GM12878 (cell line): ENCODE measurements around the gene COL17A1. TPM values are rescaled to one million over a fixed set of nuclear protein-coding genes. Genes with fewer than 3 reads are reported as not detected.

Source experiments
- ATAC-seq: fragments of 200-7000 bp; cut with Tn5 transposase; 3 replicates; pipeline ENCODE4 v1.9.1; 2020; ENCODE audit warnings: mild to moderate bottlenecking, moderate library complexity
- BruUV-seq: library from RNA; stranded (reverse); fragments of 400-500 nt; replicated peaks from 2 replicates; lab custom pipeline; 2021; lab: Mats Ljungman, UMichigan
- CTCF ChIA-PET: fragments of 300-600 bp; sonication (Branson Sonifier 250); formaldehyde crosslinking; extraction: SDS; loops from one replicate; lab custom pipeline; 2021; ENCODE audit warnings: inconsistent platforms; lab: Yijun Ruan, JAX
- POLR2A ChIA-PET: fragments of 350-600 bp; formaldehyde crosslinking; extraction: SDS; loops from one replicate; lab custom pipeline; 2021; ENCODE audit warnings: inconsistent platforms; lab: Charles Lee
- RAD21 ChIA-PET: fragments of 300-600 bp; sonication (Branson Sonifier 250); formaldehyde crosslinking; loops from one replicate; lab custom pipeline; 2023; ENCODE audit warnings: antibody characterized with exemption; ENCODE audit not compliant: unreplicated experiment; lab: Charles Lee
- SMC1A ChIA-PET: fragments of 300-600 bp; sonication (Branson Sonifier 250); formaldehyde crosslinking; loops from one replicate; lab custom pipeline; 2023; ENCODE audit not compliant: unreplicated experiment, uncharacterized antibody; lab: Charles Lee
- DNase-seq: peaks from one replicate; pipeline ENCODE4 v3.0.0-alpha.2; 2011; ENCODE audit warnings: low read depth, low spot score
- FAIRE-seq: peaks from 3 replicates; lab custom pipeline; 2011; peaks lifted over from hg19 to GRCh38; lab: Jason Lieb, UNC
- H2AFZ ChIP-seq: 2 replicates; pipeline ENCODE4 v1.6.0; 2011; ENCODE audit warnings: low read depth, low read length, control low read depth; ENCODE audit not compliant: control insufficient read depth
- H3K27ac ChIP-seq: 2 replicates; pipeline ENCODE4 v1.5.1; 2011; ENCODE audit warnings: control low read depth; ENCODE audit not compliant: control insufficient read depth, insufficient read depth
- H3K27me3 ChIP-seq, 2 experiments: replicated peaks in 1 of 2; 2 replicates each; pipeline versions ENCODE4 v1.6.0 to v1.6.1; 2011; ENCODE audit warnings: low read length in 1 of 2; ENCODE audit not compliant: control insufficient read depth in 2 of 2, insufficient read depth in 2 of 2
- H3K36me3 ChIP-seq, 2 experiments: 2 replicates each; pipeline ENCODE4 v1.5.1; 2011; ENCODE audit warnings: low read length in 1 of 2; ENCODE audit not compliant: control insufficient read depth in 2 of 2, insufficient read depth in 2 of 2
- H3K4me1 ChIP-seq: 2 replicates; pipeline ENCODE4 v1.6.1; 2011; ENCODE audit warnings: mild to moderate bottlenecking, low read length, moderate library complexity, mixed read lengths; ENCODE audit not compliant: control insufficient read depth, insufficient read depth
- H3K4me2 ChIP-seq: 2 replicates; pipeline ENCODE4 v1.6.0; 2011; ENCODE audit warnings: control low read depth; ENCODE audit not compliant: control insufficient read depth, insufficient read depth
- H3K4me3 ChIP-seq: fragments of 200-600 bp; sonication (generic); 2 replicates; pipeline ENCODE4 v1.5.1; 2016
- H3K79me2 ChIP-seq: 2 replicates; pipeline ENCODE4 v1.6.0; 2011; ENCODE audit warnings: low read length; ENCODE audit not compliant: control insufficient read depth, insufficient read depth
- H3K9ac ChIP-seq: 2 replicates; pipeline ENCODE4 v1.8.0; 2011; ENCODE audit warnings: low read length, control low read depth, mixed read lengths; ENCODE audit not compliant: control insufficient read depth, insufficient read depth
- H3K9me3 ChIP-seq: replicated peaks from 3 replicates; pipeline ENCODE4 v1.5.1; 2011; ENCODE audit warnings: mild to moderate bottlenecking, low read length; ENCODE audit not compliant: control insufficient read depth, insufficient read depth
- H4K20me1 ChIP-seq: 2 replicates; pipeline ENCODE4 v1.6.0; 2011; ENCODE audit not compliant: control insufficient read depth, insufficient read depth
- CHD1 ChIP-seq: IDR thresholded peaks from 2 replicates; pipeline ENCODE4 v1.6.1; 2012; ENCODE audit warnings: low read depth, low read length, improper control_type of control experiment
- NFIC ChIP-seq: IDR thresholded peaks from 2 replicates; pipeline ENCODE4 v1.6.1; 2012; ENCODE audit warnings: low read depth, mild to moderate bottlenecking, inconsistent platforms, low read length, moderate library complexity
- RCOR1 ChIP-seq: conservative IDR thresholded peaks from 2 replicates; pipeline ENCODE4 v1.6.1; 2012; ENCODE audit warnings: low read depth, low read length, improper control_type of control experiment
- TBL1XR1 ChIP-seq: IDR thresholded peaks from 2 replicates; pipeline ENCODE4 v1.6.1; 2012; ENCODE audit warnings: low read depth, low read length, improper control_type of control experiment
- WGBS: methylation state at CpG from one replicate; pipeline ENCODE4 v1.1.6; 2016; ENCODE audit warnings: low lambda C conversion rate; ENCODE audit not compliant: insufficient replicate concordance, insufficient coverage; ENCODE audit errors: missing lambda C conversion rate; 5-methylcytosine and 5-hydroxymethylcytosine counted together
- in situ Hi-C: fragments of 300-500 bp; cut with MboI; formaldehyde crosslinking; loops from 9 replicates; pipeline ENCODE4 v1.14.3; 2018; ENCODE audit warnings: mixed read lengths
- intact Hi-C: fragments of 100-400 bp; cut with micrococcal nuclease; formaldehyde crosslinking; loops from one replicate; pipeline ENCODE4 v1.14.2; 2022; ENCODE audit not compliant: unreplicated experiment
- polyA plus RNA-seq, 11 experiments: library from polyadenylated mRNA; depleted of rRNA in 4 of 11; unstranded in 6 of 11; stranded (reverse) in 5 of 11; fragments of >200 nt; fragmentation: Nextera tagmentation in 4 of 11; fragmentation: Illumina TruSeq in 1 of 11; extraction: Ambion mirVana in 4 of 11; extraction: Trizol in 1 of 11; gene quantifications; 1 replicate in 1 of 11; 2 replicates in 10 of 11; pipeline versions ENCODE4 v1.2.1 to v1.2.3, GENCODE V29; 2011 to 2016; ENCODE audit warnings: inconsistent platforms in 2 of 11, missing spikeins in 2 of 11, low read depth in 1 of 11
- total RNA-seq, 4 experiments: library from RNA; depleted of rRNA in 3 of 4; stranded (reverse); fragments of >200 nt in 3 of 4; fragmentation: Illumina TruSeq in 1 of 4; extraction: Trizol in 1 of 4; gene quantifications; 2 replicates each; pipeline versions ENCODE4 v1.2.1 to v1.2.3, GENCODE V29; 2013 to 2021

Gene COL17A1
- total and polyA plus RNA-seq, 10 of the 15 experiments (the other 5 are each of a cell fraction or from before 2014, with no cell fraction given) = 0.08 to 0.22 TPM; not detected in 8

- intact Hi-C loops = no loop called here
- RAD21 ChIA-PET = no interaction called here
- H3K4me2 ChIP-seq = no peak overlapping the region
- SMC1A ChIA-PET = no interaction called here
- H3K9me3 ChIP-seq = no peaks in the 10 kb centered on the region
- H3K36me3 ChIP-seq = no peaks in the 10 kb centered on the region
- no peaks in the 10 kb centered on the region for H3K4me1 ChIP-seq
- POLR2A ChIA-PET = no interaction called here
- H3K9ac ChIP-seq = no peak overlapping the region
- FAIRE-seq = no peak
- H3K27me3 ChIP-seq = peaks cover 0 to 3% of the 10 kb centered on the region in 2 experiments; a peak in 1 of 4 replicates
- H3K27ac ChIP-seq = no peak overlapping the region
- ATAC-seq = no peak
- CTCF ChIA-PET = interaction anchor here (1.5 kb wide), 1 partner anchor 70 kb away, joined by 3 read pairs; the partner anchor contains the start of gene SFR1
- in situ Hi-C loops = no loop called here
- no TSS peak for BruUV-seq
- TF ChIP-seq TBL1XR1 (no peak), RCOR1 (no peak), NFIC (no peak)
- no peak for DNase-seq
- no peaks in the 10 kb centered on the region; the same call in 1 of the 2 replicates for H4K20me1 ChIP-seq
- 27% methylated on average over 2 of the region's 2 CpGs for WGBS
- H2AFZ ChIP-seq = no peak overlapping the region
- no peaks in the 10 kb centered on the region for H3K79me2 ChIP-seq
- no peak overlapping the region for H3K4me3 ChIP-seq
Measured at GRCh38 chr10:104052431-104052830, 33.2 kb downstream of the COL17A1 start.

GRCh38 chr10:104049504-104050250, 36.0 kb downstream of the COL17A1 start:
- WGBS = 32% methylated on average over 8 of the region's 8 CpGs
- no peaks in the 10 kb centered on the region for H3K4me1 ChIP-seq
- RAD21 ChIA-PET = no interaction called here
- POLR2A ChIA-PET = no interaction called here
- H3K27me3 ChIP-seq = peaks cover 0 to 3% of the 10 kb centered on the region in 2 experiments; a peak in 2 of 4 replicates
- FAIRE-seq (no peak), DNase-seq (no peak), ATAC-seq (no peak)
- intact Hi-C loops (no loop called here), in situ Hi-C loops (no loop called here)
- H3K4me3 ChIP-seq = no peak overlapping the region
- SMC1A ChIA-PET = interaction anchor here (1.0 to 1.6 kb wide), 3 partner anchors 11 to 92 kb away, joined by 3 to 4 read pairs (median 3); no protein-coding TSS in a partner anchor
- H3K36me3 ChIP-seq = no peaks in the 10 kb centered on the region
- no peak overlapping the region for H2AFZ ChIP-seq
- BruUV-seq = no TSS peak
- TF ChIP-seq RCOR1 (no peak), CHD1 (no peak)
- no peak overlapping the region for H3K4me2 ChIP-seq
- H4K20me1 ChIP-seq = no peaks in the 10 kb centered on the region
- H3K9ac ChIP-seq = no peak overlapping the region
- H3K27ac ChIP-seq = no peak overlapping the region
- no peaks in the 10 kb centered on the region for H3K9me3 ChIP-seq
- H3K79me2 ChIP-seq = no peaks in the 10 kb centered on the region
- CTCF ChIA-PET = interaction anchor here (1.2 kb wide), 1 partner anchor 20 kb away, joined by 3 read pairs; no protein-coding TSS in a partner anchor
